ENCODE data around the gene DOHH.

Gene DOHH

GRCh38 chr19:3478409-3479176, 21.9 kb downstream of the DOHH start:
- Histone ChIP-seq H3K9ac (ENCODE audit: low read depth, low read length) (no peak overlapping the region), H3K4me3 (ENCODE audit: low read length) (peak overlapping the region; percentile 45; the same call in 1 of the 2 replicates), H3K27ac (ENCODE audit: low read length) (no peak overlapping the region), H3K36me3 (ENCODE audit: insufficient read depth, low read depth, low read length) (no peaks in the 10 kb centered on the region), H3K9me3 (ENCODE audit: insufficient read depth, low read depth, low read length) (no peaks in the 10 kb centered on the region), H3K4me1 (ENCODE audit: insufficient read depth, low read length) (no peaks in the 10 kb centered on the region), H3K27me3 (ENCODE audit: insufficient read depth, low read length) (peaks cover 25% of the 10 kb centered on the region)

GRCh38 chr19:3477951-3478350, 22.5 kb downstream of the DOHH start:
- Histone ChIP-seq H3K4me3 (ENCODE audit: low read length) (no peak overlapping the region), H3K9ac (ENCODE audit: low read depth, low read length) (no peak overlapping the region), H3K9me3 (ENCODE audit: insufficient read depth, low read depth, low read length) (no peaks in the 10 kb centered on the region), H3K4me1 (ENCODE audit: insufficient read depth, low read length) (no peaks in the 10 kb centered on the region), H3K27ac (ENCODE audit: low read length) (no peak overlapping the region), H3K36me3 (ENCODE audit: insufficient read depth, low read depth, low read length) (no peaks in the 10 kb centered on the region), H3K27me3 (ENCODE audit: insufficient read depth, low read length) (peaks cover 25% of the 10 kb centered on the region)

- H3K9me3 ChIP-seq (ENCODE audit: insufficient read depth, low read depth, low read length) = no peaks in the 10 kb centered on the region
- peaks cover 26% of the 10 kb centered on the region for H3K27me3 ChIP-seq (ENCODE audit: insufficient read depth, low read length)
- H3K4me3 ChIP-seq (ENCODE audit: low read length) = no peak overlapping the region
- H3K4me1 ChIP-seq (ENCODE audit: insufficient read depth, low read length) = no peaks in the 10 kb centered on the region
- no peak overlapping the region for H3K27ac ChIP-seq (ENCODE audit: low read length)
- H3K36me3 ChIP-seq (ENCODE audit: insufficient read depth, low read depth, low read length) = no peaks in the 10 kb centered on the region
- no peak overlapping the region for H3K9ac ChIP-seq (ENCODE audit: low read depth, low read length)
Observed at GRCh38 chr19:3477506-3477905, 23.0 kb downstream of the DOHH start.

GRCh38 chr19:3476830-3477229, 23.6 kb downstream of the DOHH start:
- Histone ChIP-seq H3K27me3 (ENCODE audit: insufficient read depth, low read length) (peaks cover 33% of the 10 kb centered on the region), H3K4me1 (ENCODE audit: insufficient read depth, low read length) (no peaks in the 10 kb centered on the region), H3K36me3 (ENCODE audit: insufficient read depth, low read depth, low read length) (no peaks in the 10 kb centered on the region), H3K4me3 (ENCODE audit: low read length) (no peak overlapping the region), H3K9ac (ENCODE audit: low read depth, low read length) (no peak overlapping the region), H3K27ac (ENCODE audit: low read length) (no peak overlapping the region), H3K9me3 (ENCODE audit: insufficient read depth, low read depth, low read length) (no peaks in the 10 kb centered on the region)

GRCh38 chr19:3475449-3475848, 25.0 kb downstream of the DOHH start:
- no peak overlapping the region for H3K27ac ChIP-seq (ENCODE audit: low read length)

GRCh38 chr19:3474614-3475013, 25.9 kb downstream of the DOHH start:
- Histone ChIP-seq H3K27me3 (ENCODE audit: insufficient read depth, low read length) (peaks cover 51% of the 10 kb centered on the region), H3K27ac (ENCODE audit: low read length) (no peak overlapping the region), H3K4me3 (ENCODE audit: low read length) (no peak overlapping the region), H3K9me3 (ENCODE audit: insufficient read depth, low read depth, low read length) (no peaks in the 10 kb centered on the region), H3K36me3 (ENCODE audit: insufficient read depth, low read depth, low read length) (no peaks in the 10 kb centered on the region), H3K9ac (ENCODE audit: low read depth, low read length) (no peak overlapping the region), H3K4me1 (ENCODE audit: insufficient read depth, low read length) (no peaks in the 10 kb centered on the region)

More at GRCh38 chr19:3475449-3475848, 25.0 kb downstream of the DOHH start:
- Histone ChIP-seq H3K9ac (ENCODE audit: low read depth, low read length) (no peak overlapping the region), H3K9me3 (ENCODE audit: insufficient read depth, low read depth, low read length) (no peaks in the 10 kb centered on the region), H3K36me3 (ENCODE audit: insufficient read depth, low read depth, low read length) (no peaks in the 10 kb centered on the region), H3K4me1 (ENCODE audit: insufficient read depth, low read length) (no peaks in the 10 kb centered on the region), H3K27me3 (ENCODE audit: insufficient read depth, low read length) (peaks cover 43% of the 10 kb centered on the region), H3K4me3 (ENCODE audit: low read length) (no peak overlapping the region)

GRCh38 chr19:3474010-3474409, 26.5 kb downstream of the DOHH start:
- Histone ChIP-seq H3K36me3 (ENCODE audit: insufficient read depth, low read depth, low read length) (no peaks in the 10 kb centered on the region), H3K4me1 (ENCODE audit: insufficient read depth, low read length) (no peaks in the 10 kb centered on the region), H3K27ac (ENCODE audit: low read length) (no peak overlapping the region), H3K4me3 (ENCODE audit: low read length) (no peak overlapping the region), H3K9ac (ENCODE audit: low read depth, low read length) (no peak overlapping the region), H3K27me3 (ENCODE audit: insufficient read depth, low read length) (peaks cover 57% of the 10 kb centered on the region), H3K9me3 (ENCODE audit: insufficient read depth, low read depth, low read length) (no peaks in the 10 kb centered on the region)

GRCh38 chr19:3471954-3472655, 28.4 kb downstream of the DOHH start:
- H3K36me3 ChIP-seq (ENCODE audit: insufficient read depth, low read depth, low read length) = no peaks in the 10 kb centered on the region
- no peak overlapping the region for H3K27ac ChIP-seq (ENCODE audit: low read length)
- peaks cover 50% of the 10 kb centered on the region for H3K27me3 ChIP-seq (ENCODE audit: insufficient read depth, low read length)
- no peaks in the 10 kb centered on the region for H3K4me1 ChIP-seq (ENCODE audit: insufficient read depth, low read length)
- peaks cover 4% of the 10 kb centered on the region; the same call in 1 of the 2 replicates for H3K9me3 ChIP-seq (ENCODE audit: insufficient read depth, low read depth, low read length)
- H3K4me3 ChIP-seq (ENCODE audit: low read length) = no peak overlapping the region
- H3K9ac ChIP-seq (ENCODE audit: low read depth, low read length) = no peak overlapping the region

GRCh38 chr19:3470500-3471128, 29.9 kb downstream of the DOHH start:
- no peaks in the 10 kb centered on the region for H3K4me1 ChIP-seq (ENCODE audit: insufficient read depth, low read length)
- no peak overlapping the region for H3K9ac ChIP-seq (ENCODE audit: low read depth, low read length)
- no peak overlapping the region for H3K4me3 ChIP-seq (ENCODE audit: low read length)
- H3K27me3 ChIP-seq (ENCODE audit: insufficient read depth, low read length) = peaks cover 55% of the 10 kb centered on the region
- H3K27ac ChIP-seq (ENCODE audit: low read length) = no peak overlapping the region
- H3K9me3 ChIP-seq (ENCODE audit: insufficient read depth, low read depth, low read length) = peaks cover 4% of the 10 kb centered on the region; the same call in 1 of the 2 replicates
- H3K36me3 ChIP-seq (ENCODE audit: insufficient read depth, low read depth, low read length) = no peaks in the 10 kb centered on the region

- no peak overlapping the region for H3K27ac ChIP-seq (ENCODE audit: low read length)
- no peak overlapping the region for H3K9ac ChIP-seq (ENCODE audit: low read depth, low read length)
- H3K9me3 ChIP-seq (ENCODE audit: insufficient read depth, low read depth, low read length) = peaks cover 4% of the 10 kb centered on the region; the same call in 1 of the 2 replicates
- H3K4me1 ChIP-seq (ENCODE audit: insufficient read depth, low read length) = no peaks in the 10 kb centered on the region
- peaks cover 56% of the 10 kb centered on the region for H3K27me3 ChIP-seq (ENCODE audit: insufficient read depth, low read length)
- no peaks in the 10 kb centered on the region for H3K36me3 ChIP-seq (ENCODE audit: insufficient read depth, low read depth, low read length)
- no peak overlapping the region for H3K4me3 ChIP-seq (ENCODE audit: low read length)
Observed at GRCh38 chr19:3469638-3470499, 30.6 kb downstream of the DOHH start.

- no peak overlapping the region for H3K27ac ChIP-seq (ENCODE audit: low read length)
- peaks cover 4% of the 10 kb centered on the region; the same call in 1 of the 2 replicates for H3K9me3 ChIP-seq (ENCODE audit: insufficient read depth, low read depth, low read length)
- H3K27me3 ChIP-seq (ENCODE audit: insufficient read depth, low read length) = peaks cover 72% of the 10 kb centered on the region
- no peaks in the 10 kb centered on the region for H3K36me3 ChIP-seq (ENCODE audit: insufficient read depth, low read depth, low read length)
- no peak overlapping the region for H3K4me3 ChIP-seq (ENCODE audit: low read length)
- H3K9ac ChIP-seq (ENCODE audit: low read depth, low read length) = no peak overlapping the region
- no peaks in the 10 kb centered on the region for H3K4me1 ChIP-seq (ENCODE audit: insufficient read depth, low read length)
Observed at GRCh38 chr19:3468211-3468610, 32.3 kb downstream of the DOHH start.
